H9 (cell line): ENCODE results near the gene KNG1. TPM values are rescaled to one million over a fixed set of nuclear protein-coding genes. Genes with fewer than 3 reads are reported as not detected.

Experiments used
- DNase-seq: peaks from one replicate; pipeline ENCODE4 v3.0.0-alpha.2; 2017
- H2AFZ ChIP-seq: one replicate; pipeline ENCODE4 v1.6.1; 2013; ENCODE audit warnings: mild to moderate bottlenecking, low read length, control low read depth, moderate library complexity
- H2AK5ac ChIP-seq: 2 replicates; pipeline ENCODE4 v1.6.1; 2013; ENCODE audit warnings: low read length, control low read depth, mixed read lengths; ENCODE audit not compliant: insufficient read length
- H2BK120ac ChIP-seq: one replicate; pipeline ENCODE4 v1.6.1; 2013; ENCODE audit warnings: low read depth, mild to moderate bottlenecking, low read length, control low read depth, inconsistent platforms; ENCODE audit not compliant: poor library complexity, severe bottlenecking
- H2BK12ac ChIP-seq: 2 replicates; pipeline ENCODE4 v1.6.1; 2013; ENCODE audit warnings: low read length, control low read depth, mixed read lengths, low read depth; ENCODE audit not compliant: insufficient read length
- H2BK15ac ChIP-seq: 2 replicates; pipeline ENCODE4 v1.6.1; 2013; ENCODE audit warnings: low read depth, low read length, control low read depth
- H2BK20ac ChIP-seq: one replicate; pipeline ENCODE4 v1.6.1; 2013; ENCODE audit warnings: low read depth, mild to moderate bottlenecking, low read length, control low read depth, inconsistent platforms; ENCODE audit not compliant: poor library complexity, severe bottlenecking
- H2BK5ac ChIP-seq: 2 replicates; pipeline ENCODE4 v1.6.1; 2013; ENCODE audit warnings: low read length, control low read depth, mixed read lengths; ENCODE audit not compliant: insufficient read length
- H3K14ac ChIP-seq: 2 replicates; pipeline ENCODE4 v1.6.1; 2013; ENCODE audit warnings: low read length, control low read depth; ENCODE audit not compliant: insufficient read depth
- H3K18ac ChIP-seq: 2 replicates; pipeline ENCODE4 v1.6.1; 2013; ENCODE audit warnings: low read depth, mild to moderate bottlenecking, mixed read lengths, low read length, control low read depth; ENCODE audit not compliant: insufficient read length
- H3K23ac ChIP-seq: 2 replicates; pipeline ENCODE4 v1.6.1; 2013; ENCODE audit warnings: low read length, control low read depth, mixed read lengths, low read depth; ENCODE audit not compliant: insufficient read length
- H3K23me2 ChIP-seq: 2 replicates; pipeline ENCODE4 v1.6.1; 2013; ENCODE audit warnings: low read depth, mild to moderate bottlenecking, mixed read lengths, low read length, control low read depth; ENCODE audit not compliant: insufficient read length, poor library complexity, severe bottlenecking
- H3K27ac ChIP-seq: 2 replicates; pipeline ENCODE4 v1.5.1; 2013; ENCODE audit warnings: low read length, control low read depth, mixed read lengths, low read depth; ENCODE audit not compliant: insufficient read length
- H3K27me3 ChIP-seq: 2 replicates; pipeline ENCODE4 v1.6.1; 2013; ENCODE audit warnings: low read length, control low read depth, inconsistent platforms; ENCODE audit not compliant: insufficient read depth
- H3K4ac ChIP-seq: 2 replicates; pipeline ENCODE4 v1.6.1; 2013; ENCODE audit warnings: low read depth, mild to moderate bottlenecking, control low read depth, inconsistent platforms, low read length, moderate library complexity
- H3K4me1 ChIP-seq: 2 replicates; pipeline ENCODE4 v1.6.1; 2013; ENCODE audit warnings: low read length, control low read depth, inconsistent platforms; ENCODE audit not compliant: insufficient read depth
- H3K4me2 ChIP-seq: 2 replicates; pipeline ENCODE4 v1.6.1; 2013; ENCODE audit warnings: low read length, control low read depth, mixed read lengths; ENCODE audit not compliant: insufficient read length, insufficient read depth
- H3K56ac ChIP-seq: 2 replicates; pipeline ENCODE4 v1.6.1; 2013; ENCODE audit warnings: low read depth, mild to moderate bottlenecking, mixed read lengths, low read length, control low read depth; ENCODE audit not compliant: insufficient read length
- H3K79me1 ChIP-seq: 2 replicates; pipeline ENCODE4 v1.6.1; 2013; ENCODE audit warnings: low read depth, mild to moderate bottlenecking, moderate library complexity, low read length, control low read depth, inconsistent platforms; ENCODE audit not compliant: insufficient read depth, poor library complexity, severe bottlenecking
- H3K79me2 ChIP-seq: 2 replicates; pipeline ENCODE4 v1.6.1; 2013; ENCODE audit warnings: low read length, control low read depth, inconsistent platforms; ENCODE audit not compliant: insufficient read depth
- H3K9ac ChIP-seq: 2 replicates; pipeline ENCODE4 v1.6.1; 2013; ENCODE audit warnings: low read length, control low read depth, mixed read lengths; ENCODE audit not compliant: insufficient read length; ENCODE audit errors: extremely low read depth
- H3K9me3 ChIP-seq: one replicate; pipeline ENCODE4 v1.6.1; 2013; ENCODE audit warnings: low read depth, low read length, inconsistent platforms; ENCODE audit not compliant: control insufficient read depth
- H3T11ph ChIP-seq: one replicate; pipeline ENCODE4 v1.6.1; 2013; ENCODE audit warnings: mild to moderate bottlenecking, low read length, control low read depth, inconsistent platforms
- H4K20me1 ChIP-seq: one replicate; pipeline ENCODE4 v1.6.1; 2013; ENCODE audit not compliant: control insufficient read depth, insufficient read length, insufficient read depth
- H4K5ac ChIP-seq: 2 replicates; pipeline ENCODE4 v1.6.1; 2013; ENCODE audit warnings: low read depth, mild to moderate bottlenecking, mixed read lengths, low read length, control low read depth; ENCODE audit not compliant: insufficient read length
- H4K8ac ChIP-seq: replicated peaks from 2 replicates; pipeline ENCODE4 v1.6.1; 2013; ENCODE audit warnings: low read length, control low read depth, mixed read lengths, low read depth; ENCODE audit not compliant: insufficient read length
- H4K91ac ChIP-seq: 2 replicates; pipeline ENCODE4 v1.6.1; 2013; ENCODE audit warnings: low read depth, mild to moderate bottlenecking, moderate library complexity, mixed read lengths, low read length, control low read depth; ENCODE audit not compliant: insufficient read length
- H3K27ac Mint-ChIP-seq, 3 experiments: 2 replicates in 2 of 3; 3 replicates in 1 of 3; pipeline ENCODE4 v1.8.0; 2020 to 2021; ENCODE audit warnings: mixed read lengths in 3 of 3, mild to moderate bottlenecking in 1 of 3, moderate library complexity in 1 of 3
- H3K27me3 Mint-ChIP-seq: 2 replicates; pipeline ENCODE4 v1.8.0; 2021; ENCODE audit warnings: low read depth, mild to moderate bottlenecking, moderate library complexity, mixed read lengths
- H3K36me3 Mint-ChIP-seq, 3 experiments: 2 replicates in 2 of 3; 3 replicates in 1 of 3; pipeline ENCODE4 v1.8.0; 2020 to 2021; ENCODE audit warnings: low read depth in 3 of 3, mixed read lengths in 3 of 3; ENCODE audit not compliant: insufficient read depth in 1 of 3
- H3K4me1 Mint-ChIP-seq, 2 experiments: 2 replicates each; pipeline ENCODE4 v1.8.0; 2020; ENCODE audit warnings: mixed read lengths in 2 of 2
- H3K4me3 Mint-ChIP-seq, 2 experiments: 2 replicates in 1 of 2; 3 replicates in 1 of 2; pipeline ENCODE4 v1.8.0; 2020 to 2021; ENCODE audit warnings: mild to moderate bottlenecking in 2 of 2, mixed read lengths in 2 of 2, moderate library complexity in 1 of 2
- H3K9me3 Mint-ChIP-seq, 2 experiments: 2 replicates in 1 of 2; 3 replicates in 1 of 2; pipeline ENCODE4 v1.8.0; 2020; ENCODE audit warnings: mild to moderate bottlenecking in 2 of 2, mixed read lengths in 2 of 2, moderate library complexity in 1 of 2
- WGBS: extraction: QIAGEN DNeasy Blood & Tissue Kit; methylation state at CpG from one replicate; pipeline ENCODE4 v1.1.7; 2013; ENCODE audit warnings: missing lambda C conversion rate, low lambda C conversion rate, mixed read lengths; ENCODE audit not compliant: insufficient read length; ENCODE audit errors: extremely low coverage; 5-methylcytosine and 5-hydroxymethylcytosine counted together
- total RNA-seq: library from RNA; stranded (reverse); gene quantifications from 2 replicates; pipeline ENCODE4 v1.2.1, GENCODE V29; 2021
- TF ChIP-seq, protein P1 (sequence below): fragments of 200-600 bp; sonication (generic); conservative IDR thresholded peaks from 3 replicates; pipeline ENCODE4 v1.8.0; 2021; ENCODE audit warnings: antibody characterized with exemption, mild to moderate bottlenecking

The KNG1 gene
- total RNA-seq, 1 experiment from 2014 or later, result not detected

- Histone ChIP-seq H2AFZ (no peak overlapping the region), H3K27me3 (no peaks in the 10 kb centered on the region), H4K91ac (no peak overlapping the region), H3K4me1 (peaks cover 8% of the 10 kb centered on the region; the same call in 1 of the 2 replicates), H3K9me3 (no peaks in the 10 kb centered on the region), H2BK120ac (no peak overlapping the region), H3K4me2 (no peak overlapping the region), H3K27ac (no peak overlapping the region), H4K5ac (no peak overlapping the region), H3K79me1 (no peaks in the 10 kb centered on the region), H3K79me2 (no peaks in the 10 kb centered on the region), H3K56ac (no peak overlapping the region), H3K4ac (no peak overlapping the region), H3K23me2 (no peaks in the 10 kb centered on the region), H3K18ac (no peak overlapping the region), H3T11ph (no peak overlapping the region), H2BK12ac (no peak overlapping the region), H3K23ac (no peak overlapping the region), H4K20me1 (no peaks in the 10 kb centered on the region), H2BK15ac (no peak overlapping the region), H2BK5ac (no peak overlapping the region), H4K8ac (no peak overlapping the region), H2BK20ac (no peak overlapping the region), H3K14ac (no peak overlapping the region), H2AK5ac (no peak overlapping the region), H3K9ac (no peak overlapping the region)
- Mint-ChIP-seq H3K4me3 (no peak overlapping the region), H3K4me1 (peaks cover 18 to 19% of the 10 kb centered on the region in 2 experiments), H3K9me3 (no peaks in the 10 kb centered on the region), H3K27ac (no peak overlapping the region), H3K27me3 (peaks cover 2% of the 10 kb centered on the region), H3K36me3 (no peaks in the 10 kb centered on the region; a peak in 1 of 7 replicates)
- WGBS, result no CpG with 5 or more reads among the region's 7 CpGs
- TF ChIP-seq, protein P1, sequence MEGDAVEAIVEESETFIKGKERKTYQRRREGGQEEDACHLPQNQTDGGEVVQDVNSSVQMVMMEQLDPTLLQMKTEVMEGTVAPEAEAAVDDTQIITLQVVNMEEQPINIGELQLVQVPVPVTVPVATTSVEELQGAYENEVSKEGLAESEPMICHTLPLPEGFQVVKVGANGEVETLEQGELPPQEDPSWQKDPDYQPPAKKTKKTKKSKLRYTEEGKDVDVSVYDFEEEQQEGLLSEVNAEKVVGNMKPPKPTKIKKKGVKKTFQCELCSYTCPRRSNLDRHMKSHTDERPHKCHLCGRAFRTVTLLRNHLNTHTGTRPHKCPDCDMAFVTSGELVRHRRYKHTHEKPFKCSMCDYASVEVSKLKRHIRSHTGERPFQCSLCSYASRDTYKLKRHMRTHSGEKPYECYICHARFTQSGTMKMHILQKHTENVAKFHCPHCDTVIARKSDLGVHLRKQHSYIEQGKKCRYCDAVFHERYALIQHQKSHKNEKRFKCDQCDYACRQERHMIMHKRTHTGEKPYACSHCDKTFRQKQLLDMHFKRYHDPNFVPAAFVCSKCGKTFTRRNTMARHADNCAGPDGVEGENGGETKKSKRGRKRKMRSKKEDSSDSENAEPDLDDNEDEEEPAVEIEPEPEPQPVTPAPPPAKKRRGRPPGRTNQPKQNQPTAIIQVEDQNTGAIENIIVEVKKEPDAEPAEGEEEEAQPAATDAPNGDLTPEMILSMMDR, result no peak
- DNase-seq, result no peak
Observed at GRCh38 chr3:186742618-186743380, 25.6 kb downstream of the KNG1 start.
